ENCODE results near the gene SLC2A6.

The SLC2A6 gene

DNA sequence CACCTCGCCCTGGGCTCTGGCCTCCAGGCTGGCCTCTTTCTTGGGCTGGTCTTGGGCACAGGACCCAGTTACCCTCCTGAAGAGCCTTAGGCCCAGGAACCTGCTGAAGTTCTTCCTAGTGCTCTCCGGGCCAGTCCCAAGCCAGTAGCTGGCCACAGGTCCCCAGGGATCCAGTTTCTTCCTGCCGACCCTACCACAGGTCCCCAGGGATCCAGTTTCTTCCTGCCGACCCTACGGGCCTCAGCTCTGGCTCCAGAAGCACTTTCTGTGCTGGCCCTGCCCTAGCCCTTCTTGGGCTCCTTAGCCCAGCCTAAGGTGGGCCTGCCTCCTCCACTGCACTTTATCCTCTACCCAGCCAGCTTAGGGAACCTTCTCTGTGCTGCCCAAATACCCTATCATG, 37.3 kb downstream of the SLC2A6 start:
- TF ChIP-seq CTCF (conservative IDR thresholded peaks at IDR 0.05; ENCODE audit: low read depth, low read length): no peak
- no peak for DNase-seq (ENCODE audit: low read depth)
- no peak overlapping the region for H3K4me3 ChIP-seq (ENCODE audit: low read depth, low read length)

- no peak for TF ChIP-seq CTCF (conservative IDR thresholded peaks at IDR 0.05; ENCODE audit: low read depth, low read length)
- DNase-seq (ENCODE audit: low read depth): no peak
Measured at GRCh38 chr9:133440874-133441273, 38.0 kb downstream of the SLC2A6 start.

DNA sequence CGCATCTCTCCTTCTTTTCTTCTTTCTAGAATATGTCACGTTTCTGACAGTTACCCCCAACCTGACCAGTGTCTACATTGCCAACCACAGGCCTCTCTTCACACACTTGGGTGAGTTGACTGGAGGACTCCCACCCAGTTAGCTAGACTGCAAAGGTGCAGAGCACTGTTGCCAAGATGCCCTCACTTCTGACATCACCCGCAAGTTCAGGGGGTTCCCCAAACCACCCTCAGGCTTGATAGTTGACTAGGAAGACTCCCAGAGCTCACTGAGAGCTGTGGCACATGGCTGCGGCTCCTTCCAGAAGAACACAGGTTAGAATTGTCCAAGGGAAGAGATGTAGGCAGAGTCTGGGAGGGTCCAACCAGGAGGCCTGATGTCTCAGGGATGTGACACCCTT, 39.6 kb downstream of the SLC2A6 start:
- no peak for TF ChIP-seq CTCF (conservative IDR thresholded peaks at IDR 0.05; ENCODE audit: low read depth, low read length)
- no peak for DNase-seq (ENCODE audit: low read depth)
- no peak overlapping the region for H3K4me3 ChIP-seq (ENCODE audit: low read depth, low read length)

More at GRCh38 chr9:133440874-133441273, 38.0 kb downstream of the SLC2A6 start:
- H3K4me3 ChIP-seq (ENCODE audit: low read depth, low read length): no peak overlapping the region

GRCh38 chr9:133437753-133438531, 41.0 kb downstream of the SLC2A6 start:
- peak; percentile 51 for TF ChIP-seq CTCF (conservative IDR thresholded peaks at IDR 0.05; ENCODE audit: low read depth, low read length)
- no peak for DNase-seq (ENCODE audit: low read depth)
- H3K4me3 ChIP-seq (ENCODE audit: low read depth, low read length): no peak overlapping the region

DNA sequence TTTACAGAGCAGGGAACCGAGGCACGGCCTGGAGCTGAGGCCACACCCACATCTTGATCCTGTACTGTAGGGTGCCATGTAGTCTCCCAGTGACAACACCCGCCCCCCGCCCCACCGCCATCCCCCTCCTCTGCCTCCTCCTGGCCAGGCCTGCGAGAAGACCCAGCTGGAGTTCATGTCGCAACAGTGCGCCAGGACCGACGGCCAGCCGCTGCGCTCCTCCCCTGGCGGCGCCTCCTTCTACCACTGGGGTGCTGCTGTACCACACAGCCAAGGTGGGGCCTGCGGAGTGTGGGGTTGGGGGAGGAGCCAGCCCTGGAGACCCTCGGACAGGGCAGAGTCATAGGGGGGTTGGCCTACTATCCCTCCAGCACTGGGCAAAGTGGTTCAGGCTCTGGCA, 42.2 kb downstream of the SLC2A6 start:
- H3K4me3 ChIP-seq (ENCODE audit: low read depth, low read length): no peak overlapping the region
- no peak for TF ChIP-seq CTCF (conservative IDR thresholded peaks at IDR 0.05; ENCODE audit: low read depth, low read length)
- no peak for DNase-seq (ENCODE audit: low read depth)

DNA sequence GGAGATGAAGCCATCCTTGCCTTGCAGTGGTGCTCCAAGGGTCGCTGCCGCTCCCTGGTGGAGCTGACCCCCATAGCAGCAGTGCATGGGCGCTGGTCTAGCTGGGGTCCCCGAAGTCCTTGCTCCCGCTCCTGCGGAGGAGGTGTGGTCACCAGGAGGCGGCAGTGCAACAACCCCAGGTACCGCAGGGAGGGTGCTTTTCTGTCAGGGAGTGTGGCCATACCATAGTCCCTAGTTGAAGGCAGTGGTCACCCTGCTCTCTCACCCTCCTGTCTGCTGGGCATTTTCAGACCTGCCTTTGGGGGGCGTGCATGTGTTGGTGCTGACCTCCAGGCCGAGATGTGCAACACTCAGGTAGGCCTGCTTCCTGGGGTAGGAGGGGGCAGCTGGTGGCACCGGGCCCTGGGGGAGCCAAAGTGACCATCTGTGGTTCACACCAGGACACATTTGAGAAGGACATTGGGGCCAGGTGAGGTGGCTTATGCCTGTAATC, 45.5 kb downstream of the SLC2A6 start:
- no peak for TF ChIP-seq CTCF (conservative IDR thresholded peaks at IDR 0.05; ENCODE audit: low read depth, low read length)
- no peak overlapping the region for H3K4me3 ChIP-seq (ENCODE audit: low read depth, low read length)
- no peak for DNase-seq (ENCODE audit: low read depth)

GRCh38 chr9:133430244-133430643, 48.7 kb downstream of the SLC2A6 start:
- no peak for TF ChIP-seq CTCF (conservative IDR thresholded peaks at IDR 0.05; ENCODE audit: low read depth, low read length)
- no peak overlapping the region for H3K4me3 ChIP-seq (ENCODE audit: low read depth, low read length)
- DNase-seq (ENCODE audit: low read depth): no peak
